Stimulated activated CD8-positive, alpha-beta memory T cell treated with anti-CD3 and anti-CD28 coated beads, Interleukin-7, amount 100 ng/mL, for 48 hours (primary cell): ENCODE results near the gene PLEKHS1.
"Not testable (repeated sequence)": the region's sequence is repeated elsewhere in the genome, so short reads cannot be mapped to it uniquely, and the experiment has no call there.

Experiments used
- DNase-seq, 2 donors: peaks; one replicate each; pipeline ENCODE4 v3.0.0-alpha.2; 2020; ENCODE audit warnings: low read depth in 1 of 2; ENCODE audit errors: extremely low read depth in 1 of 2

PLEKHS1 gene

GRCh38 chr10:113788604-113789083 lies 37.2 kb downstream of the PLEKHS1 start:
- DNase-seq = no peak

GRCh38 chr10:113791691-113792090 lies 40.2 kb downstream of the PLEKHS1 start:
- no peak for DNase-seq

GRCh38 chr10:113801569-113801968 lies 50.1 kb downstream of the PLEKHS1 start:
- no peak for DNase-seq

- DNase-seq = no peak
Observed at GRCh38 chr10:113802997-113803396, 51.5 kb downstream of the PLEKHS1 start.

GRCh38 chr10:113806503-113806902 lies 55.0 kb downstream of the PLEKHS1 start:
- no peak for DNase-seq

- DNase-seq = no peak
Observed at GRCh38 chr10:113808168-113808567, 56.7 kb downstream of the PLEKHS1 start.

- DNase-seq = not testable (repeated sequence)
Observed at GRCh38 chr10:113814700-113815099, 63.2 kb downstream of the PLEKHS1 start.

- no peak for DNase-seq
Observed at GRCh38 chr10:113819989-113820388, 68.5 kb downstream of the PLEKHS1 start.

- DNase-seq = no peak
Observed at GRCh38 chr10:113820507-113820906, 69.0 kb downstream of the PLEKHS1 start.

GRCh38 chr10:113821306-113821705 lies 69.8 kb downstream of the PLEKHS1 start:
- DNase-seq = not testable (repeated sequence)

GRCh38 chr10:113822174-113822573 lies 70.7 kb downstream of the PLEKHS1 start:
- no peak for DNase-seq

- no peak for DNase-seq
Observed at GRCh38 chr10:113823389-113823788, 71.9 kb downstream of the PLEKHS1 start.

- no peak for DNase-seq
Observed at GRCh38 chr10:113825791-113826190, 74.3 kb downstream of the PLEKHS1 start.

- not testable (repeated sequence) for DNase-seq
Observed at GRCh38 chr10:113828567-113828966, 77.1 kb downstream of the PLEKHS1 start.
